M059J (cell line): ENCODE data around the gene EID1. TPM values are rescaled to one million over a fixed set of nuclear protein-coding genes. Genes with fewer than 3 reads are reported as not detected.
"Not testable (repeated sequence)": the region's sequence is repeated elsewhere in the genome, so short reads cannot be mapped to it uniquely, and the experiment has no call there.

Source experiments
- DNase-seq: peaks from one replicate; pipeline ENCODE4 v3.0.0-alpha.2; 2012; ENCODE audit warnings: low read depth
- total RNA-seq: library from RNA; depleted of rRNA; stranded (reverse); fragments of >200 nt; shearing (Covaris generic); gene quantifications from 2 replicates; pipeline ENCODE4 v1.2.3, GENCODE V29; 2014; rRNA removed

EID1 gene
- total RNA-seq, 1 experiment from 2014 or later, result 283 TPM

DNA sequence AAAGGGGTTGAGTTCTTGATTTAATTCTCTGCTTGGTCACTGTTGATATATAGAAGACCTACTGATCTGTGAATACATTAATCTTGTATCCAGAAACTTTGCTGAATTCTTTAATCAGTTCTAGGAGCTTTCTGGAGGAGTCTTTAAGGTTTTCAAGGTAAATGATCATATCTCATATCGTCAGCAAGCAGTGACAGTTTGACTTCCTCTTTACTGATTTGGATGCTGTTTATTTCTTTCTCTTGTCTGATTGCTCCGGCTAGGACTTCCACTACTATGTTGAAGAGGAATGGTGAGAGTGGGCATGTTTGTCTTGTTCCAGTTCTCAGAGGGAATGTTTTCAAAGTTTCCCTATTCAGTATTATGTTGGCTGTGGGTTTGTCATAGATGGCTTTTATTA lies 31.4 kb downstream of the EID1 start:
- DNase-seq, result not testable (repeated sequence)

DNA sequence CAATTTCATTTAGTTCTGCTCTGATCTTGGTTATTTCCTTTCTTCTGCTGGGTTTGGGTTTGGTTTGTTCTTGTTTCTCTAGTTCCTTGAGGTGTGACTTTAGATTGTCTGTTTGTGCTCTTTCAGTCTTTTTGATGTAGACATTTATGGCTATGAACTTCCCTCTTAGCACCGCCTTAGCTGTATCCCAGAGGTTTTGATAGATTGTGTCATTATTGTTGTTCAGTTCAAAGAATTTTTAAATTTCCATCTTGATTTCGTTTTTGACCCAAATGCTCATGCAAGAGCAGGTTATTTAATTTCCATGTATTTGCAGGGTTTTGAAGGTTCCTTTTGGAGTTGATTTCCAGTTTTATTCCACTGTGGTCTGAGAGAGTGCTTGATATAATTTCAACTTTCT lies 32.6 kb downstream of the EID1 start:
- DNase-seq, result not testable (repeated sequence)

GRCh38 chr15:48913141-48913540 lies 35.2 kb downstream of the EID1 start:
- DNase-seq, result peak; percentile 53

GRCh38 chr15:48914717-48915116 lies 36.8 kb downstream of the EID1 start:
- DNase-seq, result no peak

DNA sequence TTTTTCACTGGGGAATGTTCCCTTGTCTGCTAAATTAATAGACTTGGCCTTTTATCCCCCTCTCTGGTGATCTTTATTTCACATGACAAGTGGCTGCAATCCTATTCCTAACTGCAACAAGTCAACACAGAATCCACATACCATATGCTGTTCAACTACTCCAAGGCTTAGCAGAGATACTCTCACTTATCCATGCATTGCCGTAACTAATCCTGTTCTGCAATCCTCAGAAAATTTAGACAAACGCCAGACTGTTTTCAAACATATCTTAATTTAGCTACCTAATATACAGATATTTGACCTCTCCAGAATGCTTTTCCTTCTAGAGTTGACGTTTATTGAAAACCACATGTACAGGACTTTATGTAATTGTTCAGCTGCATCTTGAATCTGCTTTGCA lies 37.9 kb downstream of the EID1 start:
- no peak for DNase-seq

DNA sequence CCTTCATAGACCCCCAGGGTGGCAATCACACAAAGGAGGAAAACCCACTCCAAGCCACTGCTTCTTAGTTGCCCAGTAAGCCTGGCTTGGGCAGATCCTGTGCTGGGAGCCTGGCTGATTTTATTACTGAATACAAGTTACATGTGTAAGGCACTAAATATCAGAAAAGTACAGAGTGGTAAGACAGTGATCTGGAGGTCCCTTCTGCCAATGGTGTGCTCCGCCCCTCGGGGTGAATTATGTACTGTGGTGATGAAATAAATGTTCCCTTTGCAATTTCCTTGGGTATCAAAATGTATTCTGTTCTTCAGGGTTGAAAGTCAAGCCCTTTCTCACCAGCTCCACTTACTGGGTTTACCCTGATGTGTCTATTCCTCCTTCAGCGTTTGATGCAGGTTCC lies 38.8 kb downstream of the EID1 start:
- DNase-seq, result no peak

DNA sequence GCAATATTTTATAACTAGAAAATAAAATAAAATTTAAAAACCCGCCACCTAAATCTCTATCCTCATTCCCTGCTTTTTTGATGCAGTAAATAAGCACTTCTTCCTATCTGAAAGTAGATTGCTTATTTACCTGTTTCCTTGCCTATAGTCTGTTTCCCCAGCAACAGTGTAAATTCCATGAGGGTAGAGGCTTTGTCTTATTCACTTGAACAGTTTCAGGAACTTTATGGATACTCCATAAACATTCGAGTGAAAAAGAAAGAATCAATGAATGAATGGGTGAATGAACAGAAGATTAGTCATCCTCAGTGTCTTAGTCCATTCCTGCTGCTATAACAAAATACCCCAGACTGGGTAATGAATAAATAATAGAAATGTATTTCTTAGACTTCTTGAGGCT lies 44.1 kb downstream of the EID1 start:
- no peak for DNase-seq

- no peak for DNase-seq
Measured at GRCh38 chr15:48924528-48925393, 46.8 kb downstream of the EID1 start.

GRCh38 chr15:48925714-48926223 lies 47.8 kb downstream of the EID1 start:
- peak; percentile 98 for DNase-seq

GRCh38 chr15:48928877-48929538 lies 51.1 kb downstream of the EID1 start:
- DNase-seq, result peak; percentile 88

DNA sequence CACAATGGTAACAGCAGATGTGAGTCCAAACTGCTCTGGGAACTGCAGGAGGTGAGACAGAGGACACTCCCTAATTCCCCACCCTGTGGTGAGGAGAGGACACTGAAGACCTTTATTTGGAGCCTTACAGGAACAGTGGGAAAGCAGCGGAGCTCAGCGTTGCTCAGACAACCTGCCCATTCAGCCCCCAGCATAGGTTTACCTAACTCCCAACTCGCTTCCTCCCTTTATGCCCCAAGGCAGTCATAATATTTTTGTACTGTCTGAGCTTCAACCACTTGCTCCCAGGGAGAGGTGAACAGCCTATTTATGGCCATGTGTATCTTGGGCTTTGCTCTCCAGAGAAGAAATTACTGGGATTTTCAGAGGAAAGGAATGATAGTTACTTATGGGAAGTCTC lies 51.7 kb downstream of the EID1 start:
- peak; percentile 83 for DNase-seq

Other genes with a start within 250 kb of the EID1 start
- 67.8 and 123 TPM in 2 replicates for gene FBN1, start 232.4 kb upstream of the EID1 start, total RNA-seq
- 16.5 and 19.2 TPM in 2 replicates for gene CEP152, start 67.1 kb upstream of the EID1 start, total RNA-seq
- 1.0 and 1.5 TPM in 2 replicates for gene SHC4, start 85.8 kb downstream of the EID1 start, total RNA-seq
- gene SECISBP2L, start 168.3 kb downstream of the EID1 start, total RNA-seq, result 15.0 and 19.7 TPM in 2 replicates